Stomach (tissue), 9 donors: Measurements from ENCODE around the gene TRPC3. TPM values are rescaled to one million over a fixed set of nuclear protein-coding genes. Genes with fewer than 3 reads are reported as not detected.

Source experiments
- DNase-seq, 2 donors: peaks; one replicate each; pipeline versions ENCODE4 v3.0.0 to v3.0.0-alpha.2; 2013 to 2019
- H3K27ac ChIP-seq, 5 donors: fragments of 200-600 bp in 4 of 5; sonication (generic) in 4 of 5; one replicate each; pipeline ENCODE4 v1.5.1; 2013 to 2019; ENCODE audit warnings: mild to moderate bottlenecking in 1 of 5, moderate library complexity in 1 of 5
- H3K27me3 ChIP-seq, 3 donors: fragments of 200-600 bp; sonication (generic); one replicate each; pipeline ENCODE4 v1.5.1; 2017 to 2019; ENCODE audit warnings: mixed run types in 1 of 3
- H3K36me3 ChIP-seq, 4 donors: fragments of 200-600 bp; sonication (generic); 1 replicate in 3 of 4; 2 replicates in 1 of 4; pipeline ENCODE4 v1.5.1; 2016 to 2019
- H3K4me1 ChIP-seq, 4 donors: fragments of 200-600 bp; sonication (generic); one replicate each; pipeline ENCODE4 v1.5.1; 2016 to 2019
- H3K4me3 ChIP-seq, 4 donors: fragments of 200-600 bp; sonication (generic) in 3 of 4; one replicate each; pipeline ENCODE4 v1.5.1; 2016 to 2019; ENCODE audit warnings: mild to moderate bottlenecking in 1 of 4
- H3K9me3 ChIP-seq, 4 donors: fragments of 200-600 bp; sonication (generic); one replicate each; pipeline ENCODE4 v1.5.1; 2016 to 2019
- CTCF ChIP-seq, 7 experiments: fragments of 450-650 bp in 4 of 7; fragments of 200-600 bp in 3 of 7; sonication (generic) in 3 of 7; IDR thresholded peaks; one replicate each; pipeline ENCODE4 v1.5.1; 2016 to 2019; ENCODE audit warnings: antibody characterized with exemption in 7 of 7, control low read depth in 2 of 7, mild to moderate bottlenecking in 1 of 7
- EP300 ChIP-seq: sonication (generic); formaldehyde crosslinking; IDR thresholded peaks from one replicate; pipeline ENCODE4 v1.6.1; 2017; ENCODE audit warnings: antibody characterized with exemption
- POLR2A ChIP-seq, 4 donors: fragments of 450-650 bp; IDR thresholded peaks; one replicate each; pipeline ENCODE4 v1.6.1; 2016; ENCODE audit warnings: antibody characterized with exemption in 4 of 4, control low read depth in 2 of 4, mild to moderate bottlenecking in 1 of 4, moderate library complexity in 1 of 4
- POLR2AphosphoS5 ChIP-seq, 3 donors: sonication (generic); formaldehyde crosslinking; IDR thresholded peaks; one replicate each; pipeline ENCODE4 v1.6.1; 2016; ENCODE audit warnings: antibody characterized with exemption in 3 of 3
- WGBS, 5 donors: extraction: QIAGEN DNeasy Blood & Tissue Kit in 3 of 5; methylation state at CpG; one replicate each; pipeline versions ENCODE4 v1.1.5 to v1.1.7; 2013 to 2018; 5-methylcytosine and 5-hydroxymethylcytosine counted together
- intact Hi-C: fragments of 100-400 bp; cut with DNase I; formaldehyde crosslinking; loops from one replicate; pipeline ENCODE4 v1.15.1; 2023; ENCODE audit warnings: low total_unique reads
- polyA plus RNA-seq, 3 donors: library from polyadenylated mRNA; stranded (reverse); fragments of 200-250 nt; gene quantifications; one replicate each; pipeline ENCODE4 v1.2.3, GENCODE V29; 2013
- total RNA-seq, 5 donors: library from RNA; depleted of rRNA; stranded (reverse); fragments of >200 nt; gene quantifications; one replicate each; pipeline versions ENCODE4 v1.1.0 to v1.2.3, GENCODE V29; 2014 to 2016
- donor health status: healthy with polysubstance abuse.
- donor health status: Bipolar disorder and iron deficiency.
- donor health status: healthy.

Gene TRPC3
- total and polyA plus RNA-seq, 8 donors = 0.31 to 3.7 (median 0.70) TPM; not detected in 4

DNA sequence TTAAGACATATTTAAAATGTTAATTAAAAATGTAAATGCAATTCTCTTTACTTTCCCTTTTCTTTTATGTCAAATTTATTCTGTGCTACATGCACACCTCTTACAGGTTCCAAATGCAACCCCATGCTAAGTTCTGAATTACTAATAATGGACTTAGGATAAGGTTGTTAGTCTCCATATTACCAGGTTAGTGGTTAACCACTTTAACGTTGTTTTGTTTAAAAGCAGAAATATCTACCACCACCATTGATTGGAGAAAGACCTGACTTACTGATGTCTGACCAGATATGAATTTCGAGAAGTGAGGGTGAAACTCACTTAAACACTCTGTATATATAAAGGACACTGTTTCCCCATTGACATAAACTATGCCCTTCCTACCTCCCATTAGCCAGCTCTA is 6.9 kb upstream of the TRPC3 start:
- DNase-seq = no peak
- WGBS, 5 donors = 75 to 81% (median 81%) methylated on average over 2 of the region's 2 CpGs
- H3K4me3 ChIP-seq = no peak overlapping the region
- no peaks in the 10 kb centered on the region for H3K9me3 ChIP-seq
- H3K4me1 ChIP-seq = no peaks in the 10 kb centered on the region
- no peak for TF ChIP-seq CTCF (IDR thresholded peaks at IDR 0.05)
- TF ChIP-seq POLR2A (IDR thresholded peaks at IDR 0.05) = no peak
- TF ChIP-seq EP300 = no peak
- no peak for TF ChIP-seq POLR2AphosphoS5 (IDR thresholded peaks at IDR 0.05)
- no peak overlapping the region for H3K27ac ChIP-seq
- intact Hi-C loops = no loop called here
- peaks cover 0 to 7% (median 0%) of the 10 kb centered on the region in 3 donors for H3K27me3 ChIP-seq
- no peaks in the 10 kb centered on the region for H3K36me3 ChIP-seq

DNA sequence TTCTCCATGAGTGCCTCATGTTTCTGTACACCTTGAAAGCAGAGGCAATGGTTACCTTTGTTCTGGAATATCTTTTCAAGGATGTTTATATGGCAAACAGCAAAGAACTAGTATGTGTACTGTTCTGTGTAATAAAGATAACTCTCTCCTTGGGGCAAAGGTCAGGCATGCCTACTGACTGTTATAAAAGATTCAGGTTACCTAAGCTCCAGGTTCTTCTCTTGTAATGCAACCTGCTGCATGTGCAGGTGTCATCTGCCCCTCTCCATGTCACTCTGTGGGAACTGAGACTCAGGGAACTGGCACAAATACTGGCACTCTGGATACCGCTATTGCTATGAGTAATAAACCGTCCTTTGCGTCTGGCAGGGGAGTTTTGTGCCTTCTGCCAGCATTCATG is 5.4 kb upstream of the TRPC3 start:
- Histone ChIP-seq H3K27ac (no peak overlapping the region), H3K4me3 (no peak overlapping the region), H3K4me1 (peaks cover 0 to 3% (median 1%) of the 10 kb centered on the region in 4 donors), H3K27me3 (peaks cover 0 to 20% (median 4%) of the 10 kb centered on the region in 3 donors), H3K36me3 (no peaks in the 10 kb centered on the region), H3K9me3 (no peaks in the 10 kb centered on the region)
- DNase-seq = peak in 1 of 2 donors; percentile 3
- intact Hi-C loops = no loop called here
- WGBS, 5 donors = 80 to 97% (median 96%) methylated on average over 1 to 3 of the region's 3 CpGs
- TF ChIP-seq EP300 = no peak
- no peak for TF ChIP-seq POLR2AphosphoS5 (IDR thresholded peaks at IDR 0.05)
- no peak for TF ChIP-seq POLR2A (IDR thresholded peaks at IDR 0.05)
- no peak for TF ChIP-seq CTCF (IDR thresholded peaks at IDR 0.05)

DNA sequence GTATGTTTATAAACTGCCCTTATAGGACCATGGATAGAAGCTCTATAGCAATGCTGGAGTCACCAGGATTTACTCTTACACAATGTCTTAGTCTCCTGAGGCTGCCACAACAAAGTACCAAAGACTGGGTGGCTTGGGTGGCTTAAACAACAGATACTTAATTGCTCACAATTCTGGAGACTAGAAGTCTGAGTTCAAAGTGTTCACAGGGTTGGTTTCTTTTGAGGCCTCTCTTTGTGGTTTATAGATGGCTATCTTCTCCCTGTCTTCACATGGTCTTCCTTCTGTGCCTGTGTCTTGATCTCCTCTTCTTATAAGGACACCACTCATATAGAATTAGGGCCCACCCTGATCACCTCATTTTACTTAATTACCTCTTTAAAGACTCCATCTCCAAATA is 2.0 kb upstream of the TRPC3 start:
- peaks cover 11 to 30% (median 26%) of the 10 kb centered on the region in 4 donors for H3K4me1 ChIP-seq
- no peak for DNase-seq
- no peaks in the 10 kb centered on the region for H3K9me3 ChIP-seq
- intact Hi-C loops = no loop called here
- no peaks in the 10 kb centered on the region for H3K36me3 ChIP-seq
- TF ChIP-seq POLR2AphosphoS5 (IDR thresholded peaks at IDR 0.05) = no peak
- no peak for TF ChIP-seq POLR2A (IDR thresholded peaks at IDR 0.05)
- no peak for TF ChIP-seq EP300
- no peak for TF ChIP-seq CTCF (IDR thresholded peaks at IDR 0.05)
- no peak overlapping the region for H3K4me3 ChIP-seq
- H3K27ac ChIP-seq = no peak overlapping the region
- H3K27me3 ChIP-seq = peaks cover 0 to 53% (median 28%) of the 10 kb centered on the region in 3 donors

DNA sequence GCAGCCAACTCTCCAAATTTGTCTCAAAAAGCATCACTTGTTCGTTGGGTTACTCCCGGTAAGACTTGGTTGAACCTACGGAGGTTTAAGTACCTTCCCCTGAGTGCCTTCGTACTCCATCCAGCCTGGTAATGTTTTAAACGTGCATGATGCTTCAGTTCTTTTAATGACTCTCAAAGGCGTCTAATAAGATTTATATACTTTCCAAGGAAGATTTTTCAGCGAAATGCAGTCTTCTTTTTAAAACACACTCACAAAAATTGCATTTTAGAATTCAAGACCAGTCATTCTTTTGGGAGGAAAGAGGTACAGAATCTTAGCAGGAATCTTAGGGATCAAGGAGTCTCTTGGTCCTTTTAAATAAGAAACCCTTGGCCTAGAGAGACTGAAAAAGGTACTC is 430 bp upstream of the TRPC3 start:
- WGBS, 5 donors = 33 to 47% (median 34%) methylated on average over 7 of the region's 7 CpGs
- intact Hi-C loops = no loop called here
- DNase-seq = peak in 1 of 2 donors; percentile 2
- Histone ChIP-seq H3K27me3 (peaks cover 0 to 55% (median 28%) of the 10 kb centered on the region in 3 donors), H3K4me1 (peaks cover 11 to 30% (median 26%) of the 10 kb centered on the region in 4 donors), H3K36me3 (no peaks in the 10 kb centered on the region), H3K4me3 (peak overlapping the region; percentile 52 to 81 (median 68)), H3K9me3 (no peaks in the 10 kb centered on the region), H3K27ac (no peak overlapping the region)
- TF ChIP-seq POLR2AphosphoS5 (IDR thresholded peaks at IDR 0.05) = no peak
- TF ChIP-seq CTCF (IDR thresholded peaks at IDR 0.05) = no peak
- no peak for TF ChIP-seq EP300
- no peak for TF ChIP-seq POLR2A (IDR thresholded peaks at IDR 0.05)
